G401.6 (cell line): ENCODE data around the gene CISH.

Source experiments
- FAIRE-seq: peaks from 2 replicates; lab custom pipeline; 2012; peaks lifted over from hg19 to GRCh38; lab: Jason Lieb, UNC

CISH gene

DNA sequence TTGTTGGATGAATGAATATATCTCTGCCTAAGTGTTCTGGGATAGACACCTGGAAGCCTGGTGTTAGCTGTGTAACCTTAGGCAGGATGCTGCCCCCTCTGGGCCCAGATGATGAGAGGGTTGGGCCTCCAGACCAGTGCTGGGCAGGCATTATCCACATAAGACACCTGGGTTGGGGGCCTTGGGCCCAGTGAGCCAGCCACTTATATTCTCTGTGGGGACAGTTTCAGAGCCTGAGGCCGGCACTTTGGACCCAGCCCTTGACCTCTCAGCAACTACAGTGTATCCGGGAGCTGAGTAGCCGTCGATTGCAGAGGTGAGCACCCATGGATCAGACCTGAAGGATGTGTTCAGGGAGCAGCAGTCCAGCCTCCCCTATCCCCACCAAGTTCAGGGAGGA, 40.1 kb downstream of the CISH start:
- no peak for FAIRE-seq

DNA sequence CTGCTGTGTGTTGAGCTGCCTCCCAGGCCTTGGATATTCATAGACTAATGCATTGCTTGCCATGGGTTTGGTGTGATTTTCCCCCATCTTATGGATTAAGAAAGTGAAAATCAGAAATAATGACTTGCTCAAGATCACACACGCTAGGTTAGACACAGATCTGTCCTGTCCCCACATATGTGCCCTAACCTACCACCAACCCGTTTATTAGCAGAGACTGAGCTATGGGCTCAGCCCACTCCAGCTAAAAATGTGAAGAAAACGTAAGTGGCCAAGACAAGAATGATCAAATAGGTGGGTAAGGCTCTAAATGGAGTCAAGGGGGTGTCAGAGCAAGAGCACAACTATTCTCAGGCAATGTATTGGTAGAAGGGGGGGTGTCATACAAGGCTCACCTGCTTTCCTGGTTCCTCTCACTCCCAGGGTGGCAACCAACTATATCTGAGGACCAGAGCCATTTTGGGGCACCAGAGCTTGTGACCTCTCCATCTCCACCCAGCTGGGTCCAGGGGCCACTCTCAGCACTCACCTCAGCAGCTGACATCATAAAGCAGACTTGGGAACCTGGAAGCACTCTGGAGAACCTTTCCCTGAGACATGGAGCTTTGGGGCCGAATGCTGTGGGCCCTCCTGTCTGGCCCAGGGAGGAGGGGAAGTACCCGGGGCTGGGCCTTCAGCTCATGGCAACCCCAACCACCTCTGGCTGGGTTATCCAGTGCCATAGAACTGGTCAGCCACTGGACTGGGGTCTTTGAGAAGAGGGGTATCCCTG, 40.9 kb downstream of the CISH start:
- FAIRE-seq: no peak

DNA sequence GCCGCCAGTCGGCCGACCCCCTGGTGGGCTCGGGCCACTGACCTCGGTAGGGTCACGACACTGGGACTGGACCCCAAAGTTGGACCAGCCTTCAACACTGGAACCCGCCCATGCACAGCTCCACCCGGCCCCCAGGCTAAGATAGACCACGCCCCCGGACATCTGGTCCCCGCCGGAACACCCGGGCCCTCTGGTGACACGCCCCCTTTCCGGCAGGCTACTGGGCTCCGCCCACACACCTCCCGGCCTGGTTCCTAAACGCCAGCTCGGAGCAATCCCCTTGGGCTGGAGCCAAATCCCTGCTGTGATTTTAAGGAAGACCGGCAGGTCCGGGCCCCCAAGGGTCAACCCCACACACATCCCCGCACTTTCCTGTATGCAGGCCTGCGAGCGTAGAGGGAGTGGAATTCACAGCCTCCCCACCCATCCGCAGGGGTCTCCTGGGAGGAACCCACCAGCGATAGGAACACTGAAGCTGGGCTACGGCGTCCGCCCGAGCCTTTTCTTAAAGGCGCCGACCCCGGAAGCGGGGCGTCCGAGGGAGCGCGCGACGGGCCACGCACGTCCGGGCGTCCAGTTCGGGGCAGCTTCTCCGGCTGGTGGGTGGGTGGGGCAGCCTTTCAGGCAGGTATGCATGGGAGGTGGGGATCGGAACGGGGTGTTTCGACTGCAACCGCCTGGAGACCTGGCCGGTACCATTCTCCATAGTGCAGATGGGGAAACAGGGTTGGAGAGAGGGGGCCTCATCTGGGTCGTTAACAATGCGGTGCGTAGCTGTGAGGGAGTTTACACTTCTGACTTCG, 42.4 kb downstream of the CISH start, which contains the start of gene HEMK1:
Gene HEMK1, plus strand, starts transcription at position 576 of the 803 bp plus-strand sequence. CDS start 1,583 bp downstream, outside the sequence.
- FAIRE-seq: peak; percentile 91

DNA sequence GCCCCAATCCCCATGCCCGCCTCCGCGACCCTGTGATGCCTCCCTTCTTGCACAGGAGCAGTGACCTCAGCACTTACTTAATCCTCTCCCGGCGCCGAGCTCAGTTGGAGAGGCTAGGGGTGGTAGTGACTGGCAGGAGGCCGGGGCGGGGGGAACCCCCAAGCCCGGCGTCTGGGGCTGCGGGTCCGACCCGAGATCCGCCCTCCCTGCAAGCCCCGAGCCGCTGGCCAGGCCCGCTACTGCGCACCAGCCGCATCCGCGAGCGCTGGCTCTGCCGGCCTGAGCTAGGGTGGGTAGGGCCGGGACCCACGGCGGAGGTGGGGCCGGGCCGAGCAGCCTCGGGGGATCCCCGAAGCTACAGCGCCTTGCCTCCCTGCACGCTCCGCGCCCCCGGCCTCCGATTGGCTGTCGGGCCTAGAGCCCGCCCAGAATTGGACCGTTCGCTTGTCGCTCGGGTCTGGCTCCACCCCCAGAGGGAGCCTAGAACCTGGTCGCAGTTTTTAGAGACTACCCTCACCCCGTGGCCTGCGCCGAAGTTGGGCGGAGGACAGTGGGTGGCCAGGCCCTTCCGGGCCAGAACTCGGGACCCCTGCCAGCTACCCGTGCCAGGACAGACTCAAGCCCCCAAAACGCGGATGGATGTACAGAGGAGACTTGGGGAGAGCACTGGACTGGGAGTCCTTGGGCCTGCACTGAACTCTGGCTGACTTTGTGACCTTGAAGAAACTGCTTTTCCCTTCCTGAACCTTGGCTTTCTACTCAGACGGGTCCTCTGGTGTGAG, 44.0 kb downstream of the CISH start, which contains the start of gene C3orf18:
Gene C3orf18, minus strand, starts transcription at position 362 of the 782 bp plus-strand sequence. CDS start 2,048 bp downstream, outside the sequence.
- no peak for FAIRE-seq

DNA sequence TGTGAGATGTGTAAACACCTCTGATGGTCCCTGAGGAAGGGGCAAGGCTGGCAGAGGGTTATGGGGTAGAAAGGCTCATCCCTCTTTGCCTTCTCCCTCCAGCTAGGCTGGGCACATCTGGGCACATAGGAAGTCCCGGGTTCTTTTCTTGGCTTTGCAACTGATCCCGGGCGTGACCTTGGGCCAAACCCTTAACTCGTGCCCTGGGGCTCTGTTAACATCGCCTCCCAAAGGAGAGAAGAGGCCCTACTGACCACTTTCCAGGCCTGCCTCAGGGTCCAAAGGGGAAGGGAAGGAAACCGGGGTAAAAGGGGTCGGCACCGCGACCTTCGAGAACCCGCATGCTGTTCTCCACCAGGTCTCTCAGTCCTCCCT, 44.6 kb downstream of the CISH start:
- FAIRE-seq: no peak

DNA sequence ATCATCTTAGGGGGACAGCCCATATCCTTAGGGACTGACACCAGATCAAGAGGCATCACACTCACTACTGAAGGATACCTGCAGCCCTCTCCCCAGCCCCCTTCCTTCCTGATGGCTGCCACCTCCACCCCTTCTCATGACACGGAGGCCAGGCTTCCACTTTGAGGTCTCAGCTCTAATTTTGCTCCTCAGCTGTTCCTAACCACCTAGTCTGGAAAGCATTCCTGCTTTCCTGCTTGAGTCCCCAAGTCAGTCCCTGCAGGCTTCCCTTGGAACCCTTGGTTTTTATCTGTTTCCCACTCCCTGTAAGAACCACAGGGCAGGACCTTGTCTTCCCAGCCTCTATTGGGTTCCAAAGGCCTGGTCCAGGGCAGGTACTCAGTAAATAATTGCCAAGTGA, 47.3 kb downstream of the CISH start:
- FAIRE-seq: no peak

DNA sequence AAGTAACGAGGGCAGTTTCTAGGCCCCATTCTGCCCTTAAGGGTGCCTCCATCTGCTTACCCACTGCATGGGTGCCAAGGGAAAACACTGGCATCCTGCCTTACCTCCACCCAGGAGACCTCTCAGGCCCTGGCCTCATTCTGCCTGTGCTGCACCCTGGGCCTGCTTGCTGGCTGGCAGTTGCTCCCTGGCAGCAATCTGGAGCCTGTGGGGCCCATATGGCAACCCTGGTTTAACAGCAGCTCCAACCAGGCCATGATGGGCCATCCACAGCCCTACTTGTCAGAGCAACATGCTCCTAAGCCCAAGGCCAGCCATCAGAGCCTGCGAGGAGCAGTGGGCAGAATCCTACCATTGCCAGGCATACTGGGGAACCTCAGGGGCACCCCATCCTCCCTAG, 47.7 kb downstream of the CISH start:
- FAIRE-seq: no peak

DNA sequence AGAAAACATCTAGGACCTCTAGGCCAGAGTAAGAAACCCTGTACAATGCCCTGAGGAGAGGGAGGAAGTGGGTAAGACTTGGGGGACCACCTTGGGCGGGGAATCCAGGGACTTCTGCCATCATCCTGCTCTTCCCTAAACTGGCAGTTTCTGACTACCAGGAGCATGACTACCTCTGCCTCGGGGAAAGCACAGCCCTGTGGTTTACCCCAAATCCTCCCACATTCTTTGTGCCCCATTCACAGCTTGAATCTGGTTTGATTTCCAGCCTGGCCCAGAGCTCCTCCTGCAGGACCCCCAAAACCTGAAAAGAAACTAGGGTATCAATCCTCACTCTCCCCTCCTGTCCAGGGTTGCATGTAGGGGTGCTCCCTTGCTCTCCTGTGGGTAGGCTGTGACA, 48.7 kb downstream of the CISH start:
- FAIRE-seq: no peak

DNA sequence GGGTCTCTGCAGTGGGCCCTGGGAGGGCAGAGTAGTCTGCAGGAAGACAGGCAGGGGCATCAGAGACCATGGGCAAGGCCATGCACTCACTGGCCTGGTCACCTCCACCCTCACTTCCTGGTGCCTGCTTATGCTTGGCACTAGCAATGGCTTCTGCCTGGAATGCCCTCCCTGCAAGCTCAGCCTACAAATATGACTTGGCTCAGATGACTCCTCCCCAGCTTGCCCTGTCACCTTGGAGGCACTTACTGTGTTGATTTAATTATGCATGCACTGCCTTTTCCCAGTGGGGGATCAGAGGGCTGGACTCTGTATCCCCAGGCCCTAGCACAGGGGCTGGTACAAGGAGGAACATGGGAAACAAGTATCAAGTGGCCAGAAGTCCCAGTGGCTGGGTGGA, 51.9 kb downstream of the CISH start:
- FAIRE-seq: no peak

DNA sequence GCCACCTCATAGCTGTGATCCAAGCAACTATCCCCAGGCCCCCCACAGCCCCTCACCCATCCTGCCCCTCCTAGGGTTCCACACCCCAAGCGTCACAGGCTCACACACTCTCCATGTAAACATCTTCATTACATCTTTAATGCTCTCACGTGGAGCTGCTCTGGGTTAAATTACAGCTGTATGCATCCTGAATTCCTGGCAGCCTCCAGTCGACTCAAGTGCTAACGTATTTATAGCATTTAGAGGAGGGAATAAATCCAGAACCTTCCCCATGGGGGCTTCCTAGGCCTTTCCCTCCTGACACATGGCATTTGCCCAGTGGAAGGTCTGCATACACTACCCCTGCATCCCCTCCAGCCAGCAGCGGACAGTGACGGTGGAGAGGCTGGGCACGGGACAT, 53.7 kb downstream of the CISH start:
- FAIRE-seq: no peak

DNA sequence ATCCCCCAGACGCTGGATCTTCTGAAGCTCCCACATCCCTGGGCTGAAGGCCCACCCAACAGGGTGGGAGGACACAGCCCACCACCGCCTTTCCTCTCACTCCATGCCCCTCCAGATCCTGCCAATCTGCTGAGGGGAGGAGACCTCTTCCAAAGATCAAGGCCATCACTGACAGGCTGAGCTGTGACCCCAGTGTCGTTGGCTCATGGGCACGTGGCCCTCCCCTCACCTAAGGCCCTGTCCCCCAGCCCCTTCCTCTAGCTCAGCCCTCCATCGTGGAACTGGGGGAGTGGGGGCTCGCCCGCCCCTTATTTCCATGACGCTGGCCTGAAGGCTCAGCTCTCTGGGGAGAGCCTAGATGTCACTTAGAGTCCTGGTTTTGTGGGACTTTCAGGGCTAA, 54.5 kb downstream of the CISH start:
- no peak for FAIRE-seq
